HG03558 (cell line): Measurements from ENCODE around the gene DSPP.

Experiments
- ATAC-seq: cut with Tn5 transposase; IDR thresholded peaks from one replicate; pipeline ENCODE4 v1.9.1; 2021; ENCODE audit warnings: moderate number of reproducible peaks; ENCODE audit not compliant: unreplicated experiment; ENCODE audit errors: extremely low read depth

The DSPP gene

GRCh38 chr4:87622303-87622702 is 14.0 kb downstream of the DSPP start:
- ATAC-seq, result no peak

GRCh38 chr4:87624698-87625097 is 16.4 kb downstream of the DSPP start:
- peak; percentile 48 for ATAC-seq

- no peak for ATAC-seq
These were observed 23.3 kb downstream of the DSPP start for GRCh38 chr4:87631668-87632067.

GRCh38 chr4:87632469-87632868 is 24.1 kb downstream of the DSPP start:
- ATAC-seq, result no peak

- no peak for ATAC-seq
These were observed 24.9 kb downstream of the DSPP start for GRCh38 chr4:87633243-87633642.

GRCh38 chr4:87644286-87644685 is 36.0 kb downstream of the DSPP start:
- no peak for ATAC-seq

- no peak for ATAC-seq
These were observed 41.7 kb downstream of the DSPP start, which contains the start of gene DMP1 for GRCh38 chr4:87649980-87650379. TSS of gene DMP1 (plus strand) at chr4:87650280. CDS start at chr4:87656493, 6,213 bp downstream.

GRCh38 chr4:87650938-87651337 is 42.6 kb downstream of the DSPP start:
- ATAC-seq, result no peak

- no peak for ATAC-seq
These were observed 43.6 kb downstream of the DSPP start for GRCh38 chr4:87651941-87652340.

GRCh38 chr4:87654487-87655044 is 46.2 kb downstream of the DSPP start:
- no peak for ATAC-seq

GRCh38 chr4:87657525-87657924 is 49.2 kb downstream of the DSPP start:
- no peak for ATAC-seq

DNA sequence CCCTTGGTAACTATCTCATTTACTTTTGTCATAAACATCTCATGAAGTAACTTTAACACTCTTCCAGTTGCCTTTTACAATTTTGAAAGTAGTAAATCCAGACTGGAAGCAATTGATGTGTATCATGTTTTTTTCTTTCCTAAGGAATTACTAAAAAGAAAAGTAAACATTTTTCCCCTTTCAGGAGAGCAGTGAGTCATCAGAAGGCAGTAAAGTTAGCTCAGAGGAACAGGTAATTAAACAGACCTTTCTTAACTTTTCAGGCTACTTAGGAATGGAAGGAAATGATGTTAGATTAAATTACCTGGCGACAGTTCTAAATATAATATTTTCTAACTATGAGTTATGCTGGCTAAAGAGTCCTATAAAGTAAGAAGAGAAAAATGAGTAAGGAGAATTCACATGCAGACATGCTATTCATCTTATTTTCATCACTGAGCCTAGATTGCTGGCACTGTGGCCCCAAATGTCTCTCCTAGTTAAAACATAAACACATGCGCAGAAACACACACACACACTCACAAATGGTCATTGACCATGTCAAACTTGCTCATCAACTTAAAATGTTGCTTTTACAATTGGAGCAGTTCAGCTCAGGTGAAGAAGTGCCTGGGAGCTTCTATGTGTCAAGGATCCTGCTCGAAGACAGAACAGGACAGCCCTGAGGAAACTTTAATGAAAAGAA is 51.1 kb downstream of the DSPP start:
- no peak for ATAC-seq

DNA sequence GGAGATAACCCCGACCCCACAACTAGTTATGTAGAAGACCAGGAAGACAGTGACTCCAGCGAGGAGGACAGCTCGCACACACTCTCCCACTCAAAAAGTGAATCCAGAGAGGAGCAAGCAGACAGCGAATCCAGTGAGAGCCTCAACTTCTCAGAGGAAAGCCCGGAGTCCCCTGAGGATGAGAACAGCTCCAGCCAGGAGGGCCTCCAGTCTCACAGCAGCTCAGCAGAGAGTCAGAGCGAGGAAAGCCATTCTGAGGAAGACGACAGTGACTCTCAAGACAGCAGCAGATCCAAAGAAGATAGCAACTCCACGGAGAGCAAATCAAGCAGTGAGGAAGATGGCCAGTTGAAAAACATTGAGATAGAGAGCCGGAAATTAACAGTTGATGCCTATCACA is 54.5 kb downstream of the DSPP start:
- ATAC-seq, result no peak
